ENCODE results near the gene ASPG.
"Not testable (repeated sequence)": the region's sequence is repeated elsewhere in the genome, so short reads cannot be mapped to it uniquely, and the experiment has no call there.

The ASPG gene

GRCh38 chr14:104150136-104151025 lies 64.9 kb downstream of the ASPG start:
- DNase-seq (ENCODE audit: low spot score), result no peak
- in situ Hi-C loops (cut with MboI; ENCODE audit: low sequenced_read_pairs, unreplicated experiment), result no loop called here
- no peak for TF ChIP-seq CTCF (IDR thresholded peaks at IDR 0.05; ENCODE audit: borderline replicate concordance, control extremely low read depth, extremely low read depth, insufficient read depth, missing control alignments)

- no peak for DNase-seq (ENCODE audit: low spot score)
- in situ Hi-C loops (cut with MboI; ENCODE audit: low sequenced_read_pairs, unreplicated experiment), result no loop called here
- TF ChIP-seq CTCF (IDR thresholded peaks at IDR 0.05; ENCODE audit: borderline replicate concordance, control extremely low read depth, extremely low read depth, insufficient read depth, missing control alignments), result no peak
Observed at GRCh38 chr14:104151026-104151381, 65.5 kb downstream of the ASPG start.

- TF ChIP-seq CTCF (IDR thresholded peaks at IDR 0.05; ENCODE audit: borderline replicate concordance, control extremely low read depth, extremely low read depth, insufficient read depth, missing control alignments), result no peak
- no peak for DNase-seq (ENCODE audit: low spot score)
- in situ Hi-C loops (cut with MboI; ENCODE audit: low sequenced_read_pairs, unreplicated experiment), result no loop called here
Observed at GRCh38 chr14:104151566-104152245, 66.2 kb downstream of the ASPG start.

- no peak for TF ChIP-seq CTCF (IDR thresholded peaks at IDR 0.05; ENCODE audit: borderline replicate concordance, control extremely low read depth, extremely low read depth, insufficient read depth, missing control alignments)
- DNase-seq (ENCODE audit: low spot score), result no peak
- in situ Hi-C loops (cut with MboI; ENCODE audit: low sequenced_read_pairs, unreplicated experiment), result no loop called here
Observed at GRCh38 chr14:104152246-104152575, 66.7 kb downstream of the ASPG start.

GRCh38 chr14:104152686-104153393 lies 67.3 kb downstream of the ASPG start:
- DNase-seq (ENCODE audit: low spot score), result no peak
- in situ Hi-C loops (cut with MboI; ENCODE audit: low sequenced_read_pairs, unreplicated experiment), result no loop called here
- no peak for TF ChIP-seq CTCF (IDR thresholded peaks at IDR 0.05; ENCODE audit: borderline replicate concordance, control extremely low read depth, extremely low read depth, insufficient read depth, missing control alignments)

GRCh38 chr14:104153394-104153755 lies 67.9 kb downstream of the ASPG start:
- in situ Hi-C loops (cut with MboI; ENCODE audit: low sequenced_read_pairs, unreplicated experiment); DNase-seq (ENCODE audit: low spot score): not testable (repeated sequence)

GRCh38 chr14:104154246-104154645 lies 68.7 kb downstream of the ASPG start:
- TF ChIP-seq CTCF (IDR thresholded peaks at IDR 0.05; ENCODE audit: borderline replicate concordance, control extremely low read depth, extremely low read depth, insufficient read depth, missing control alignments), result no peak
- DNase-seq (ENCODE audit: low spot score), result no peak

More at GRCh38 chr14:104154246-104154645, 68.7 kb downstream of the ASPG start:
- in situ Hi-C loops (cut with MboI; ENCODE audit: low sequenced_read_pairs, unreplicated experiment), result no loop called here
